ENCODE data around the gene ETFDH.
"Not testable (repeated sequence)": the region's sequence is repeated elsewhere in the genome, so short reads cannot be mapped to it uniquely, and the experiment has no call there.

Gene ETFDH

DNA sequence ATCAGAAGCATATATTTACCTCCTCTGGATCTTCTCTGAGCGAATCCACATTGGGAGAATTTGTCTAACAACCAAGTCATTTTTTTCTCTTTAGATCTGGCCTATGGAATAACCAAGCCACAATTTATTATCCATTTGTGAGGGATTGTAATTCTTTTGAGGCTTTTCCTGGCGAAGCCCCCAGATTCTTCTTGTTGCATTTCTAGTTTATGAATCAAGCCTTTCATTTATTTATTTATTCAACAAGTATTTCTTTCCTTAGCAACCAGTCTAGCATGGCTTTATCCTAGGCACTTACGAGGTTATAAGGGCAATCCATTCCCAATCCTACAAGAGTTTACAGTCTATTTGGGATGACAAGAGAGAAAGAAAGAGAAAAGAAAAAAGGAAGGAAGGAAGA lies 78.3 kb downstream of the ETFDH start:
- no peak for FAIRE-seq
- no peak for DNase-seq (ENCODE audit: insufficient read length, low spot score)

DNA sequence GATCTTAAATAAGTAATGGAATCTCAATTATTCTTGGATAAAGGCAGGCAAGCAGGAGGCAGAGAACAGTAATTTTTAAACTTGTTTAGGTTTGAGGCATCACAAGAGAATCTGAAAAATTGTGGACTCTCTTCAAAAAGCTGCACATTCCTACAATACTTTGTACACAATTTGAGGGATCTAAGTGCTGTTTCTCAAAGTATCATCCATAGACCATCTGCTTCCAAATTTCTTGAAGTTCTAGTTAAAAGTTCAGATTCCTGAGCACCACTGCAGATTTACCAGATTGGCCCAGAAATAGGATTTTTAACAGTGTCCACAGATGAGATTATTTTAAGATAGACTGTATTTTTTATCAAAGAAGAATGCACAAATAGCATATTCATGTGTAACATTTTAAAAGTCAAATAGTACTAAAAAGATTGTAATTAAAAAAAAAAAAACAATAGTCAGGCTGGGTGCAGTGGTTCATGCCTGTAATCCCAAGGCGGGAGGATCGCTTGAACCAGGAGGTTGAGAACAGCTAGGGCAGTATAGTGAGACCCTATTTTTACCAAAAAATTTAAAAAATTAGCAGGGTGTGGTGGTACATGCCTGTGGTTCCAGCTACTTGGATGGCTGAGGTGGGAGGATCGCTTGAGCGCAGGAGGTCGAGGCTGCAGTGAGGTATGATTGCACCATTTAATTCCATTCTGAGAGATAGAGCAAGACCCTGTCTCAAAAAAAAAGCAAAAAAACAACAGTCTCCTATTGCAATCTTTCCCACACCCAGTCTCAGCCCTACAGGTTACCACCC lies 82.5 kb downstream of the ETFDH start:
- DNase-seq (ENCODE audit: insufficient read length, low spot score) (no peak), FAIRE-seq (no peak)

- FAIRE-seq; DNase-seq (ENCODE audit: insufficient read length, low spot score): not testable (repeated sequence)
These were observed 83.7 kb downstream of the ETFDH start for GRCh38 chr4:158755819-158756218.

DNA sequence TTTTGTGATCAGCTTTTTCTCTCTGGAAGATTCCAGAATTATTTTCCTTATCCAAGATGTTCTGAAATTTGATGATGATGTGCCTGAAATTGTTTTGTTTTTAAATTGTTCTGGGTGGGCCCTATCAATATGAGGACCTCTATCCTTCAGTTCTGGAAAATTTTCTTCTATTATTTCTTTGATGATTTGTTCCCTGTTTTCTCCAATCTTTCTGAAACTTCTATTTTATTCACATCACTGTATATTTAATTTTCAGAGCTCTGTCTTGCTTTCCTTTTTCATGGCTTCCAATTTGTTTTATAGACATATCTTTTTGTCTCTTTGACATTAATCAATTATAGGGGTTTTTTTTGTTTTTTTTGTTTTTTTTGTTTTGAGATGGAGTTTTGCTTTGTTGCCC lies 84.5 kb downstream of the ETFDH start:
- DNase-seq (ENCODE audit: insufficient read length, low spot score) (no peak), FAIRE-seq (no peak)

- DNase-seq (ENCODE audit: insufficient read length, low spot score) (no peak), FAIRE-seq (no peak)
These were observed 86.0 kb downstream of the ETFDH start for GRCh38 chr4:158758142-158758541.

- DNase-seq (ENCODE audit: insufficient read length, low spot score), result no peak
- no peak for FAIRE-seq
These were observed 86.6 kb downstream of the ETFDH start for GRCh38 chr4:158758703-158759102.
